ENCODE measurements around the gene AKAP14.

Gene AKAP14

DNA sequence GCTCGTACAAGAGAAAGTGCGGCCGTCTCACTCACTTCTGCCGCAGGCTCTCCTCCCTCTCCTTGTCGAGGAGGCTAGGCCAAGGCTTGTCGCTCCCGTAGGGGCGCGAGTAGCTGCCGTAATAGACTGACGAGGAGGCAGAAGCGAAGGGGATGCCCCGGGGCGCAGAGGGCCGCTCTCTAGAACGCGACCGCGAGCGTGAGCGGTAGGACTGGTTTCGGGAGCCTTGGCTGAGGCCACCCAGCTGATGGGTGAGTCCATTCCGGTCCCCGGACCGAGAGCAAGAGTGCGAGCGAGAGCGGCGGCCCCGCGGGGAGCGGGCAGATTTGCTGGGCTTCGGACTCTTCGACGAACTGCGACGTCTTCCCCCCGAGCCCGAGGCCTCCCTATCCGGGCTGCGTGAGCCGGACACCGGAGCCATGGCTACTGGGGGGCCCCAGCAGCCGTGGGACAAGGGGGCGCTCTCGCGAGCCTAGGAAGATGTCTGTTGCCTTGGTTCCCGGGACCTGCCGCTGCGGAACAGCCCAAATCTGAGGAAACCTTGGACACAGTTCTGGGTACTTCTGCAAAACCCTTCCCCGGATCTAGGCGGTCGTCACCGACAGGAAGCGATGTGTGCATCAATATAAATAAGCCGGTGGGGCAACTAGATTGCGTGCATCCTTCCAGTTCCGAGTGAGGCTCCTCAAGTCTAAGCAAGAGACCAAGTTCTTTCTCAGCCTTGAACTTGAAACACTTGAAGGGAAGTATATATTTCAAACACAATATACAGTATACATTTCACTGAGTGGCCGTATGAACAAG lies 47.7 kb downstream of the AKAP14 start, which contains the start of gene NKAP:
Gene NKAP (minus strand): TSS at position 567 of the 804 bp plus-strand sequence. CDS start 146 bp downstream, at position 421.
- H3K4me3 ChIP-seq (ENCODE audit: low read length in 2 of 2) = peak within 1 kb of the TSS; percentile 90 to 93
- no peak within 1 kb of the TSS for H3K4ac ChIP-seq (ENCODE audit: low read length)
- no peaks in the 10 kb centered on the region for H3K79me1 ChIP-seq (ENCODE audit: low read depth, low read length)
- H3K4me1 ChIP-seq (ENCODE audit: control insufficient read depth in 2 of 2, insufficient read depth in 1 of 2, low read depth in 1 of 2, low read length in 2 of 2) = no peaks in the 10 kb centered on the region
- no peak within 1 kb of the TSS for H4K91ac ChIP-seq (ENCODE audit: low read depth, low read length, poor library complexity)
- DNase-seq (ENCODE audit: low spot score) = peak; percentile 83
- peak within 1 kb of the TSS; percentile 92 for H2AFZ ChIP-seq (ENCODE audit: low read length)
- no peak within 1 kb of the TSS for H2BK12ac ChIP-seq (ENCODE audit: low read length)
- H4K8ac ChIP-seq (ENCODE audit: low read depth, low read length) = no peak within 1 kb of the TSS
- no peak within 1 kb of the TSS for H2BK15ac ChIP-seq (ENCODE audit: low read length)
- no peak within 1 kb of the TSS for H2AK5ac ChIP-seq (ENCODE audit: low read depth, low read length)
- no peak within 1 kb of the TSS for H2BK5ac ChIP-seq (ENCODE audit: low read length)
- H3K36me3 ChIP-seq (replicated peaks in 1 of 2; ENCODE audit: control insufficient read depth in 2 of 2, insufficient read depth in 2 of 2, low read length in 2 of 2) = peaks cover 0 to 2% of the 10 kb centered on the region in 2 donors
- no peak within 1 kb of the TSS for H3K23ac ChIP-seq (ENCODE audit: low read depth, low read length, poor library complexity)
- H3K9me3 ChIP-seq (replicated peaks in 1 of 2; ENCODE audit: control insufficient read depth in 2 of 2, insufficient read depth in 1 of 2, low read depth in 1 of 2, low read length in 2 of 2) = no peaks in the 10 kb centered on the region
- H3K27ac ChIP-seq (replicated peaks; ENCODE audit: low read length) = peak within 1 kb of the TSS; percentile 71
- peaks cover 0 to 7% (median 0%) of the 10 kb centered on the region in 3 experiments for H3K27me3 ChIP-seq (ENCODE audit: control insufficient read depth in 3 of 3, insufficient read depth in 3 of 3, low read depth in 1 of 3, low read length in 3 of 3)
- H3K14ac ChIP-seq (ENCODE audit: low read length) = peak within 1 kb of the TSS; percentile 38
- no CpG with 5 or more reads among the region's 59 CpGs for WGBS, 2 donors (ENCODE audit: extremely low coverage in 2 of 2, insufficient read length in 2 of 2, insufficient replicate concordance in 1 of 2)
- H3K4me2 ChIP-seq (ENCODE audit: insufficient read depth, low read length, poor library complexity, severe bottlenecking) = peak within 1 kb of the TSS; percentile 64
- H2BK120ac ChIP-seq (ENCODE audit: low read depth, low read length) = no peak within 1 kb of the TSS
- H3K9ac ChIP-seq (ENCODE audit: low read depth, low read length, poor library complexity) = peak within 1 kb of the TSS; percentile 90
- peak within 1 kb of the TSS; percentile 24 for H3K18ac ChIP-seq (ENCODE audit: low read length)

- no peak overlapping the region for H3K18ac ChIP-seq (ENCODE audit: low read length)
- H3K27me3 ChIP-seq (ENCODE audit: control insufficient read depth in 3 of 3, insufficient read depth in 3 of 3, low read depth in 1 of 3, low read length in 3 of 3) = peaks cover 0 to 7% (median 0%) of the 10 kb centered on the region in 3 experiments
- no peak overlapping the region for H3K4me2 ChIP-seq (ENCODE audit: insufficient read depth, low read length, poor library complexity, severe bottlenecking)
- WGBS, 2 donors (ENCODE audit: extremely low coverage in 2 of 2, insufficient read length in 2 of 2, insufficient replicate concordance in 1 of 2) = no CpG with 5 or more reads among the region's 6 CpGs
- no peak overlapping the region for H2BK120ac ChIP-seq (ENCODE audit: low read depth, low read length)
- no peak overlapping the region for H3K4ac ChIP-seq (ENCODE audit: low read length)
- H2AFZ ChIP-seq (ENCODE audit: low read length) = no peak overlapping the region
- no peak overlapping the region for H2BK15ac ChIP-seq (ENCODE audit: low read length)
- no peak overlapping the region for H3K9ac ChIP-seq (ENCODE audit: low read depth, low read length, poor library complexity)
- no peak overlapping the region for H3K14ac ChIP-seq (ENCODE audit: low read length)
- no peak overlapping the region for H2AK5ac ChIP-seq (ENCODE audit: low read depth, low read length)
- H3K79me1 ChIP-seq (ENCODE audit: low read depth, low read length) = no peaks in the 10 kb centered on the region
- no peak overlapping the region for H4K91ac ChIP-seq (ENCODE audit: low read depth, low read length, poor library complexity)
- H3K9me3 ChIP-seq (replicated peaks in 1 of 2; ENCODE audit: control insufficient read depth in 2 of 2, insufficient read depth in 1 of 2, low read depth in 1 of 2, low read length in 2 of 2) = no peaks in the 10 kb centered on the region
- no peak overlapping the region for H2BK12ac ChIP-seq (ENCODE audit: low read length)
- H3K27ac ChIP-seq (replicated peaks; ENCODE audit: low read length) = no peak overlapping the region
- H3K4me3 ChIP-seq (ENCODE audit: low read length in 2 of 2) = no peak overlapping the region
- H3K36me3 ChIP-seq (replicated peaks in 1 of 2; ENCODE audit: control insufficient read depth in 2 of 2, insufficient read depth in 2 of 2, low read length in 2 of 2) = no peaks in the 10 kb centered on the region
- H2BK5ac ChIP-seq (ENCODE audit: low read length) = no peak overlapping the region
- no peak overlapping the region for H3K23ac ChIP-seq (ENCODE audit: low read depth, low read length, poor library complexity)
- H3K4me1 ChIP-seq (ENCODE audit: control insufficient read depth in 2 of 2, insufficient read depth in 1 of 2, low read depth in 1 of 2, low read length in 2 of 2) = no peaks in the 10 kb centered on the region
- no peak overlapping the region for H4K8ac ChIP-seq (ENCODE audit: low read depth, low read length)
- no peak for DNase-seq (ENCODE audit: low spot score)
Measured at GRCh38 chrX:119945481-119945880, 49.8 kb downstream of the AKAP14 start.

GRCh38 chrX:119948381-119948780 lies 52.7 kb downstream of the AKAP14 start:
- Histone ChIP-seq H2BK15ac (ENCODE audit: low read length) (no peak overlapping the region), H3K9me3 (replicated peaks in 1 of 2; ENCODE audit: control insufficient read depth in 2 of 2, insufficient read depth in 1 of 2, low read depth in 1 of 2, low read length in 2 of 2) (no peaks in the 10 kb centered on the region), H3K9ac (ENCODE audit: low read depth, low read length, poor library complexity) (no peak overlapping the region), H4K8ac (ENCODE audit: low read depth, low read length) (no peak overlapping the region), H2BK5ac (ENCODE audit: low read length) (no peak overlapping the region), H2AFZ (ENCODE audit: low read length) (no peak overlapping the region), H3K4me1 (ENCODE audit: control insufficient read depth in 2 of 2, insufficient read depth in 1 of 2, low read depth in 1 of 2, low read length in 2 of 2) (no peaks in the 10 kb centered on the region), H3K4me3 (ENCODE audit: low read length in 2 of 2) (no peak overlapping the region), H3K4ac (ENCODE audit: low read length) (no peak overlapping the region), H2AK5ac (ENCODE audit: low read depth, low read length) (no peak overlapping the region), H3K23ac (ENCODE audit: low read depth, low read length, poor library complexity) (no peak overlapping the region), H3K79me1 (ENCODE audit: low read depth, low read length) (no peaks in the 10 kb centered on the region), H2BK120ac (ENCODE audit: low read depth, low read length) (no peak overlapping the region), H3K4me2 (ENCODE audit: insufficient read depth, low read length, poor library complexity, severe bottlenecking) (no peak overlapping the region), H3K27ac (replicated peaks; ENCODE audit: low read length) (no peak overlapping the region), H3K14ac (ENCODE audit: low read length) (no peak overlapping the region), H2BK12ac (ENCODE audit: low read length) (no peak overlapping the region), H3K18ac (ENCODE audit: low read length) (no peak overlapping the region), H3K36me3 (replicated peaks in 1 of 2; ENCODE audit: control insufficient read depth in 2 of 2, insufficient read depth in 2 of 2, low read length in 2 of 2) (no peaks in the 10 kb centered on the region), H4K91ac (ENCODE audit: low read depth, low read length, poor library complexity) (no peak overlapping the region), H3K27me3 (ENCODE audit: control insufficient read depth in 3 of 3, insufficient read depth in 3 of 3, low read depth in 1 of 3, low read length in 3 of 3) (peaks cover 0 to 10% (median 0%) of the 10 kb centered on the region in 3 experiments)
- DNase-seq (ENCODE audit: low spot score) = no peak
- WGBS, 2 donors (ENCODE audit: extremely low coverage in 2 of 2, insufficient read length in 2 of 2, insufficient replicate concordance in 1 of 2) = no CpG with 5 or more reads among the region's 5 CpGs

- Histone ChIP-seq H2AK5ac (ENCODE audit: low read depth, low read length) (no peak overlapping the region), H3K79me1 (ENCODE audit: low read depth, low read length) (no peaks in the 10 kb centered on the region), H3K4me3 (ENCODE audit: low read length in 2 of 2) (no peak overlapping the region), H3K9me3 (replicated peaks in 1 of 2; ENCODE audit: control insufficient read depth in 2 of 2, insufficient read depth in 1 of 2, low read depth in 1 of 2, low read length in 2 of 2) (no peaks in the 10 kb centered on the region), H3K36me3 (replicated peaks in 1 of 2; ENCODE audit: control insufficient read depth in 2 of 2, insufficient read depth in 2 of 2, low read length in 2 of 2) (no peaks in the 10 kb centered on the region), H2BK5ac (ENCODE audit: low read length) (no peak overlapping the region), H3K9ac (ENCODE audit: low read depth, low read length, poor library complexity) (no peak overlapping the region), H3K23ac (ENCODE audit: low read depth, low read length, poor library complexity) (no peak overlapping the region), H4K8ac (ENCODE audit: low read depth, low read length) (no peak overlapping the region), H2BK12ac (ENCODE audit: low read length) (no peak overlapping the region), H3K14ac (ENCODE audit: low read length) (no peak overlapping the region), H3K4me2 (ENCODE audit: insufficient read depth, low read length, poor library complexity, severe bottlenecking) (no peak overlapping the region), H4K91ac (ENCODE audit: low read depth, low read length, poor library complexity) (no peak overlapping the region), H3K4me1 (ENCODE audit: control insufficient read depth in 2 of 2, insufficient read depth in 1 of 2, low read depth in 1 of 2, low read length in 2 of 2) (no peaks in the 10 kb centered on the region), H2AFZ (ENCODE audit: low read length) (no peak overlapping the region), H2BK120ac (ENCODE audit: low read depth, low read length) (no peak overlapping the region), H3K4ac (ENCODE audit: low read length) (no peak overlapping the region), H3K18ac (ENCODE audit: low read length) (no peak overlapping the region), H3K27me3 (ENCODE audit: control insufficient read depth in 3 of 3, insufficient read depth in 3 of 3, low read depth in 1 of 3, low read length in 3 of 3) (peaks cover 0 to 8% (median 0%) of the 10 kb centered on the region in 3 experiments), H2BK15ac (ENCODE audit: low read length) (no peak overlapping the region), H3K27ac (replicated peaks; ENCODE audit: low read length) (no peak overlapping the region)
- no peak for DNase-seq (ENCODE audit: low spot score)
- WGBS, 2 donors (ENCODE audit: extremely low coverage in 2 of 2, insufficient read length in 2 of 2, insufficient replicate concordance in 1 of 2) = no CpG with 5 or more reads among the region's 3 CpGs
Measured at GRCh38 chrX:119954374-119954773, 58.7 kb downstream of the AKAP14 start.

Data from neuronal stem cell (in vitro differentiated cells).